HG02571 (cell line): Measurements from ENCODE around the gene SHFL.

ENCODE experiments used
- ATAC-seq: cut with Tn5 transposase; IDR thresholded peaks from one replicate; pipeline ENCODE4 v1.9.1; 2021; ENCODE audit warnings: mild to moderate bottlenecking, moderate library complexity; ENCODE audit not compliant: unreplicated experiment

SHFL gene

DNA sequence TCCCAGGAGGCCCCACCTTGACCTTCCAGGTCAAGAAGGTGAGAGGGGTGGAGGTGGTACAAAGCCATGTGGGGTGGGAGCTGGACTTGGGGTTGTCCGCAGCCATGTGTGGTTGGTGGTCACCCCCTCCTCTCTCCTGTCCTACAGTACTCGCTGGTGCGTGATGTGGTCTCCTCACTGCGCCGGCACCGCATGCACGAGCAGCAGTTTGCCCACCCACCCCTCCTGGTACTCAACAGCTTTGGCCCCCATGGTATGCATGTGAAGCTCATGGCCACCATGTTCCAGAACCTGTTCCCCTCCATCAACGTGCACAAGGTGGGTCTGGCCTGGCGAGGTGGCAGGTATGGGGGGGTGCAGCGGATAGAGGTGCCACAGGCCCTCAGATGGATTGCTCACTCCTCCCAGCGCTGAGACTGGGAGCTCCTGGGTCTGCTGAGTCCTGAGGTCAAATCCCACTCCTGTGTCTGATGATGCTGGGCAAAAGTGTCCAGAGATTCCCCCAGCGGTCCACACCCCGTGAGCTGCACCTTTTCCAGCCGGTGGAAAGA lies 21.8 kb downstream of the SHFL start:
- no peak for ATAC-seq

DNA sequence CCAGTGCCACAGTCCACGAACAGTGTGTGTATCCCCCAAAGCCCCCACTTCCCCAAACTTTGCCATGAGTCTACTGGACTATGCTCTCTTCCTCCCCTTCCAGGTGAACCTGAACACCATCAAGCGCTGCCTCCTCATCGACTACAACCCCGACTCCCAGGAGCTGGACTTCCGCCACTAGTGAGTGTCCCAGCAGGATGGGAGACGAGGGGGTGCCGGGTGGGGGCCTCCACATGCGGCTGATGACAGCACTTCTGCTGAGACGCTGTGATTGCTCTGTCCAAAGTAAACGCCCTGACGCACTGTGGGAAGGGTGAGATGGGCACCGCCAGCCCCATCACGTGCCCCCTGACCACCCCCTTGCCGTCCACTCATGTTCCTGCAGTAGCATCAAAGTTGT lies 23.4 kb downstream of the SHFL start:
- no peak for ATAC-seq

DNA sequence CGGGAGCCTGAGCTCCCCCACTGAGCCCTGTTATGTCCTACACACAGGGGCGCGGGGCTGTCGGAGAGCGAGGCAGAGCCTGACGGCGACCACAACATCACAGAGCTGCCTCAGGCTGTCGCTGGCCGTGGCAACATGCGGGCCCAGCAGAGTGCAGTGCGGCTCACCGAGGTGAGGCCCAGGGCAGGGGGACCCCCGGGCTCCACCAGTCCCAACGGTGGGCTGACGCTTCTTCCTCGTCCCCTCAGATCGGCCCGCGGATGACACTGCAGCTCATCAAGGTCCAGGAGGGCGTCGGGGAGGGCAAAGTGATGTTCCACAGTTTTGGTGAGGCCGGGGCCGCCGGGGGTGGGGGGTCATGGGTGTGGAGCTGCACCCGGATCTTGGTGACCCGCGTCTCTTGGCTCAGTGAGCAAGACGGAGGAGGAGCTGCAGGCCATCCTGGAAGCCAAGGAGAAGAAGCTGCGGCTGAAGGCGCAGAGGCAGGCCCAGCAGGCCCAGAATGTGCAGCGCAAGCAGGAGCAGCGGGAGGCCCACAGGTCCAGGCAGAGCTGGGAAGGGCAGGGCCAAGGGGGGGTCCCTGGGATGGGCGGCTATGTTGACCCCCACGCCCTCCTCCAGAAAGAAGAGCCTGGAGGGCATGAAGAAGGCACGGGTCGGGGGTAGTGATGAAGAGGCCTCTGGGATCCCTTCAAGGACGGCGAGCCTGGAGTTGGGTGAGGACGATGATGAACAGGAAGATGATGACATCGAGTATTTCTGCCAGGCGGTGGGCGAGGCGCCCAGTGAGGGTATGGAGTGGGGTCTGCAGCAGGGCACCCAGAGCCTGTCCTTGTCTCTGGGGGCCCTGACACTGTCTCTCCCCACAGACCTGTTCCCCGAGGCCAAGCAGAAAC lies 24.2 kb downstream of the SHFL start:
- ATAC-seq: no peak

DNA sequence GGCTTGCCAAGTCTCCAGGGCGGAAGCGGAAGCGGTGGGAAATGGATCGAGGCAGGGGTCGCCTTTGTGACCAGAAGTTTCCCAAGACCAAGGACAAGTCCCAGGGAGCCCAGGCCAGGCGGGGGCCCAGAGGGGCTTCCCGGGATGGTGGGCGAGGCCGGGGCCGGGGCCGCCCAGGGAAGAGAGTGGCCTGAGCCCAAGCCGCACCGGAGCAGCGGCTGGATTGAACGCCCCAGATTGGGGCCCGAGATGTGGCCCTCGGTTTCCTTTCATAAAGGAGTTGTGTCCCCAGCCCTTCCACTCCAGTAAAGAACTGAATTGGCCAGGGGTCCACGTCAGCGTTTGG lies 24.8 kb downstream of the SHFL start:
- no peak for ATAC-seq

DNA sequence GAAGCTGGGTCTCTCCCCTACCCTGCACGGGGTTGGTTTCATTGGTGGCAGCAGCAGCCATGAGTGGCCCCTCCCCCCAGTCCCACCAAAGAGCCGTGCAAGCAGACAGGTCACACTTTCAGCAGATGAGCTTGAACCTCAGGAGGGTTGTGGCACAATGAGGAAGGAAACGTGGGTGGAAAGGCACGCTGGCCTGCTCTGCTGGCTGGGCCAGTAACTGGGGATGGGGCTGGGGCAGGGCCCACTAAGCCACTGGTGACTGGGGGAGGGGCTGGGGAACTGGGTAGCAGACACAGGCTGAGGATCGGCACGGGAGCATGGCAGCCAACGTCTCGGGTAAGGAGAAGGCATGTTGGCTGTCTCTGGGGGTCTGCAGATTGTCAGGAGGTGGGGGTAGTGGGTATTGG lies 25.3 kb downstream of the SHFL start, which contains the start of gene P2RY11:
Gene P2RY11 (plus strand): TSS at position 289 of the 407 bp plus-strand sequence. CDS start 29 bp downstream, at position 318.
- ATAC-seq: no peak

DNA sequence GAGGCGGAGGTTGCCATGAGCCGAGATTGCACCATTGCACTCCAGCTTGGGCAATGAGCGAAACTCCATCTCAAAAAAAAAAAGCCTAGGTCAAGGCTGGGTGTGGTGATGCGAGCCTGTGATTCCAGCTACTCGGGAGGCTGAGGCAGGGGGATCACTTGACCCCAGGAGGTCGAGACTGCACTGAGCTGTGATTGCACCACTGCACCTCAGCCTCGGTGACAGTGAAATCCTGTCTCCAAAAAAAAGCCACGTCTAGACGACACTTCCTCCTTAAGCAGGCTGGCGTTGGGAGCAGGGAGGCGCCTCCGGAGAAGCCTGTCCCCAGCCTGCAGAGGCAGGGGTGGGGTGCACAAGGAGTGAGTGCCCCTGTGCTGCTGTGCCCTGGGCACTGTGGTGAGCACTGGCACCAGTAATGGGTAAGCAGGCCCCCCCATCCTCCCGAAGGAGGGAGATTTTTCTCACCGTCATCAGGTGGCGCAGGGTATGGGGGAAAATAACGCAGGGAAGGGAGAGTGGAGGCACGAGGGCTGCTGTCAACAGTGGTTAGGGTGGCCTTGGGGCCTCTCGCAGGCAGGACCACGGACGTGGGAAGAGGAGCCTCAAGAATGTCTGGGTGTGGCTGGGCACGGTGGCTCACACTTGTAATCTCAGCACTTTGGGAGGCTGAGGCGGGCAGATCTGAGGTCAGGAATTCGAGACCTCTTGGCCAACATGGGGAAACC lies 26.1 kb downstream of the SHFL start:
- ATAC-seq: no peak

DNA sequence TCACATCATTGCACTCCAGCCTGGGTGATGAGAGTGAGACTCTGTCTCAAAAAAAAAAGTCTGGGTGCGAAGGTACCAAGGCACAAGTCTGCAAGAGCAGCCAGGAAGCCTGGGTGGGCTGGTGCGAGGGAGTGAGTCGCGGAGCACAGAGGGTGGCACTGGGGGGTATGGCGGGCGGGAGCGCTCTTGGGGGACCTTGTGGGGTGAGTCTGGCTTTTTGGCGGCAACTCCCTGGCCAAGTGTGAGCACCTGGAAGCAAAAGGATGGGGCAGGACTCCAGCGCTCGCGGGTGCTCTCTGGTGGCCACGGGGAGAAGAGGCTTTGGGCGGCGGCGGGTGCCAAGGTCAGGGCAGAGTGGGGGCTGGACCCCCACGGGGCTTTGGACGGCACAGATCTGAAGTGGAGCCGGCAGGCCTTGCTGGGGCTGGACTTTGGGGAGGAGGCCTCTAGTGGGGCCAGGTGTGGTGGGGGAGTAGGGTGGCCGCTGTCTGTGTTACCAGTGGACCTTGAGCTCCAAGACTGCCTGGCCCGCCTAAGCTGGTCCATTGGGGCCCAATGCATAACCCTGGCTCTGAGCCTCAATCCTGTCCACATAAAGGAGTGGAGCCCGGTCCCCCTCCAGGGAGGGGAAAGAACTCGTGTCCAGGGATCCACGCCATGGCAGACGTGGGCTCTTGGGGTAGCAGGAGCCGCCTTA lies 26.9 kb downstream of the SHFL start:
- no peak for ATAC-seq

DNA sequence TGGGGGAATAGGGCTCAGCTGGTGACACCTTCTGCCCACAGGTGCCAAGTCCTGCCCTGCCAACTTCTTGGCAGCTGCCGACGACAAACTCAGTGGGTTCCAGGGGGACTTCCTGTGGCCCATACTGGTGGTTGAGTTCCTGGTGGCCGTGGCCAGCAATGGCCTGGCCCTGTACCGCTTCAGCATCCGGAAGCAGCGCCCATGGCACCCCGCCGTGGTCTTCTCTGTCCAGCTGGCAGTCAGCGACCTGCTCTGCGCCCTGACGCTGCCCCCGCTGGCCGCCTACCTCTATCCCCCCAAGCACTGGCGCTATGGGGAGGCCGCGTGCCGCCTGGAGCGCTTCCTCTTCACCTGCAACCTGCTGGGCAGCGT lies 27.5 kb downstream of the SHFL start:
- no peak for ATAC-seq

DNA sequence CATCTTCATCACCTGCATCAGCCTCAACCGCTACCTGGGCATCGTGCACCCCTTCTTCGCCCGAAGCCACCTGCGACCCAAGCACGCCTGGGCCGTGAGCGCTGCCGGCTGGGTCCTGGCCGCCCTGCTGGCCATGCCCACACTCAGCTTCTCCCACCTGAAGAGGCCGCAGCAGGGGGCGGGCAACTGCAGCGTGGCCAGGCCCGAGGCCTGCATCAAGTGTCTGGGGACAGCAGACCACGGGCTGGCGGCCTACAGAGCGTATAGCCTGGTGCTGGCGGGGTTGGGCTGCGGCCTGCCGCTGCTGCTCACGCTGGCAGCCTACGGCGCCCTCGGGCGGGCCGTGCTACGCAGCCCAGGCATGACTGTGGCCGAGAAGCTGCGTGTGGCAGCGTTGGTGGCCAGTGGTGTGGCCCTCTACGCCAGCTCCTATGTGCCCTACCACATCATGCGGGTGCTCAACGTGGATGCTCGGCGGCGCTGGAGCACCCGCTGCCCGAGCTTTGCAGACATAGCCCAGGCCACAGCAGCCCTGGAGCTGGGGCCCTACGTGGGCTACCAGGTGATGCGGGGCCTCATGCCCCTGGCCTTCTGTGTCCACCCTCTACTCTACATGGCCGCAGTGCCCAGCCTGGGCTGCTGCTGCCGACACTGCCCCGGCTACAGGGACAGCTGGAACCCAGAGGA lies 28.0 kb downstream of the SHFL start:
- no peak for ATAC-seq

DNA sequence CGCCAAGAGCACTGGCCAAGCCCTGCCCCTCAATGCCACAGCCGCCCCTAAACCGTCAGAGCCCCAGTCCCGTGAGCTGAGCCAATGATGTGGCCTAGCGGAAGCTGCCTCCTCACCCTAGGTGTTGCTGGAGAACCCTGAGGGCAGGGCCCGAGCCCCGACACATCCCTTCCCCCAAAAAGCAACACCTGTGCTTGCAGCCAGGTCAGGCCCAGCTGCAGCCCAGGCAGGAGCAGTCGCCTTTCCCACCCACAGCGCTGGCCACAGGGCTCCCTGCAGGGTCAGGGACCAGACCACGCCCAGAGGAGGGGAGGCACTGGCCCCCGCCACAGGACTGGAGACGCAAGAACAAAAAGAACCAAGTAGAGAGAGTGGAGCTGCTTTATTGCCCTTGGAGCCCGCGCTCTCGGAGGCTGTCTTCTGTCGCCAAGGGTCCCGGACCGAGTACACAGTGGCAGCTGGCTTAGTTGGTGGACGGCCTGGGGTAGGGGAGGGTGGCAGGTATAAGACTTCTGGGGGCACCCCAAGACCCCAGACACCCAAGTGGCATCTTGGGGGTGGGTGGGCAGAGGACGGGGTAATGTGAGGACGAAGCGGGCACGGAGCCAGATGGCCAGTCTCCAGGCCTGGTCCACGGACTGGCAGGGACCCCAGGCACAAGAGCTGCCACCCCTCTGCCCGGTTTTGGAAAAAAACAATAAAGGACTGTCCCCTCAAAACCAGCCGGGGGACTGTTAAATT lies 28.7 kb downstream of the SHFL start:
- ATAC-seq: no peak

DNA sequence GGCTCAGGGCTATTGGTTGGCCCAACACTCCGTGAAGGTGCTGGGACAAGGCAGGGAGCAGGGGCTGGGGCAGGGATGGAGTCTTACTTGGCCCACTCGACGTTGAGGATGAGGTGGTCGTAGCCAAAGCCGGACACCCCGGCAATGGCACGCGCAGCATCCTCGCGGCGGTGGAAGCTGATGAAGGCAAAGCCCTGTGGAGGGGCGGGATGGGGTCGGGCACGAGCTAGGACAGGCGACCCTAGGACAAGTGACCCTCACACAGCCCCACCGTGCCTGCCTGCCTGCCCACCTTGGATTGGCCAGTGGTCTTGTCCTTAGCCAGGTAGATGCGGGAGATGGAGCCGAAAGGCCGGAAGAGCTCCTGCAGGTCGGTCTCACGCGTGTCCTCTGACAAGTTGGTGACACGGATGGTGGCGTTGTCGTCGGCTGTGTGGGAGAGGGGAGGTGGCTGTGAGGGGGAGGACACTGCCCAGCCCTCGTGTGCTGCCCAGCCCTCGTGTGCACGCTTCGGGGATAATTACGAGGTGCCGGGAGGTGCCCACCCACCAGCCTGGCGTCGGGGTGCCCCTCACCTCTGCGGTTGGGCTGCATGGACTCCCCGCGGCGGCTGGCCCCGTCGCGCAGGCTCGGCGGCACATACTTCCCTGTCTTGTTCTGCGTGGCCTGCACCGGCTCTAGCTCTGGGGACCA lies 29.4 kb downstream of the SHFL start:
- no peak for ATAC-seq

DNA sequence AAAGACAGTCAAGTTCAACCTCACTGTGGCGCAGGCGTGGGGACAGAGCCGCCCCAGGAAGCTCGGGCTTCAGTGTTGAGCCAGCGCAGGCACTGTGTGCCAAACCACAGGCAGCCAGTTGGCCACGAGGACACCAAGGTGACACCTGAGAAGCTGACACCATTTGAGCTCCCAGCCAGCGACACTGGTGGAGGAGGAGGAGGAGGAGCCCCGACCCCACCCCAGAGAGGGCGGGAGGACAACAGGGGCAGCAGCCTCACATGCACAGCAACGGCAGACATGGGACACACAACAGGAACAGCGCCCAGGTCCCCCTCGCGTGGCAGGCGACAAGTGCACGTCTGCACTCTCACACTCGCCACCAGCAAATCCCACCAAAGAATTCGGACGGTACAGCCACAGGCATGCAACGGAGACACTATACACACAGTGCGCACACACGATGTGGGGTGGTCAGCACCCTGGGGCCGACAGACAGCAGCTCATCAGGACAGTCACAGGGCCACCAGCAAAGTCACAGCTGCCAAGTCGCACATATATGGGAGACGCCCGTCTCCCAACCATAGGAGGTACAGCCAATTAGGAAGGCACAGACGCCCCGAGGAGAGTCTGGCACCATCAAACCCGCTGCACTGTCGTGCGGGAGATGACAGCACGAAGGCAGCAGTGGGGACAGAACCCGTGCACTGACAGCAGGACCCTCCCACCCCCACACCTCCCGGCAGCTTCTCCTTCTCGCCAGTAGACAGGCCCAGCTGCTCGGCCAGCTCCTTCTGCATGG lies 30.2 kb downstream of the SHFL start:
- ATAC-seq: no peak

DNA sequence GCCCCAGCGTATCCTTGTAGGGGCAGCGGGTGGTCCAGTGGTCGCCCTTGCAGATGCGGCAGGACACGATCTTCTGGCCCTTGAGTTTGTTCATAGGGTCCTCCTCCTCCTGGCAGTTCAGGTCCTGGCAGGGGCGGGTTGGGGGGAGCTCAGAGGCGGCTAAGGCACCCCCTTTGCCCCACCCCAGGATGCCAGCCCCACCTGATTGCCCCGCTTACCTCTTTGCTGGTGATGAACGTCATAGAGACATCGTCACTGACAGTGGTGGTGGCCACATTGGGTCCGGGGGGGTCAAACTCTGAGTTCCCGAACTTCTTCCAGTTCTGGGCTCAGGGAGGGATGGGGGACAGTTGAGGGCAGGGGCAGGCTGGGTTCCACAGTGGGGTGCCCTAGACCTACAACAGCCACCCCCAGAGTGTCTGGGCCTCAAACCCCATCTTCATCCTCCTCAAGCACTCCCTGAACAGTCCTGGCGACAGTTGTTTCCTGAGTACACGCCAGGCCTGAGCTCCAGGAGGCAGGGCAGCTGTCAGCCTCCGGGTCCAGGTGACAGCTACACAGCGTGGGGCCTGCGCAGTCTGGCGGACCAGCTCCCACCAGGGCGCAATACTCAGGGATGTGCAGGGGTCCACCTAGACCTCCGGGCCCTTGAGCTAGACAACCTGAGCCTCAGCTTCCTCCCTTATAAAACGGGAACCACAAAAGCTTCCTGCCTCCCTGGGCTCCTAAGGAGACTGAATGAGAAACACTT lies 30.9 kb downstream of the SHFL start:
- ATAC-seq: no peak

DNA sequence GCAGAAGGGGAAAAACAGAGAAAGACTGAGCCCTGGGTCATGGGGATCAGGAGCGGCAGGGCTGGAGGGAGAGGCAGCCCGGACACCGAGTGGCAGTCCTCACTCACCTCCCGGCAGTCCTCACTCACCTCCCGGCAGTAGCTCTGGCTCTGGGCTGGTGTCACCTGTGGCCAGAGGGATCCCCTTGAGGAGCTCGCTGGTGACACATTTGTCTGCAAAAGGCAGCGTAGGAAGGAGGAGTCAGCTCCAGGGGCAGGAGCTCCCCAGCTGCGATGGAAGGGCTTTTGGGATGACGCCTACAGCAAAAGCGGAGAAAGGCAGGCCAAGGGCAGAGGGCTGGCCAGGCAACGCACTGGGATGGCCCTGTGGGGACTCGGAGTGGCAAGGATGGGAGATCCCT lies 32.8 kb downstream of the SHFL start:
- no peak for ATAC-seq

DNA sequence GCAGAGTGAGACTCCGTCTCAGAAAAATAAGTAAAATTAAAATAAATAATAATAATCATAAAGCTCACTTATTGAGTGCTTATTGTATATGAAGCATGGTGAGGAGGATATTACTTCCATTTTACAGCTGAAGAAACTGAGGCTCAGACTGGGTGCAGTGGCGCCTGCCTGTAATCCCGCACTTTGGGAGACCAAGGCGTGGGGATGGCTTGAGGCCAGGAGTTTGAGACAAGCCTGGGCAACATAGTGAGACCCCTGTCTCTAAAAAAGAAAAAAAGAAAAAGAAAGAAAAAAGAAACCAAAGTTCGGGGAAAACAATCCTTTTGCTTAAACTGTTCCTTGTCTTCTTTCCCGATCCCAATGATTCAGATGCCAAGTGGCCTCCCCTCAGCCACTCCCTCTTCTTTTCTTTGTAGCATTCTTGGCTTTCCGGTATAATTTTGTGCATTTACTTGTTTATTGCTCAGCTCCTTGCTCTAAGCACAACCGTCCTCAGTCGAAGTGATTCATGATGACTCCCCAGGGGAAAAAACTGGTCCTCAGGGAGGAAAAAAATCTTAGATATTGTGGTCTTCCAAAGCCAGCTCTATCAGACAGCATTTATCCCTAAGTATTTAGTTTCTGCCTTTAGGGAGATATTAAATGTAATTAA lies 34.5 kb downstream of the SHFL start:
- no peak for ATAC-seq

DNA sequence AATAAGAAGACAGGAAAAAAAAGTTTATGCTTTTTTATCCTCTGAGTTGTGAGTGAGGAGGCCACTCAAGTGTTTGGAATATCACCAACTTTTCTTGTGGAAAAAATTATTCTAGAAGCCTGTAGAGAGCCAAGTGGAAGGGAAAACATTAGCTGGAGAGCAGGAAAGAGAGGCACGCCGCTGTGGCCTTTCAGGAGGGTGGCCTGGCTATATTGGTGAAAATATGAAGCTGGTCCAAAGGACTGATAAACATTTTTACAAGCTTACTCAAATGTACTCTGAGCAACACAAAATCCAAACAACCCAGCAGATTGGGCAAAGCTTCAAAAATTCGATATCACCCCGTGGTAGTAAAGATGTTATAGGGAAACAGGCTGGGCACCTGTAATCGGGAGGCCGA lies 35.9 kb downstream of the SHFL start:
- ATAC-seq: no peak

DNA sequence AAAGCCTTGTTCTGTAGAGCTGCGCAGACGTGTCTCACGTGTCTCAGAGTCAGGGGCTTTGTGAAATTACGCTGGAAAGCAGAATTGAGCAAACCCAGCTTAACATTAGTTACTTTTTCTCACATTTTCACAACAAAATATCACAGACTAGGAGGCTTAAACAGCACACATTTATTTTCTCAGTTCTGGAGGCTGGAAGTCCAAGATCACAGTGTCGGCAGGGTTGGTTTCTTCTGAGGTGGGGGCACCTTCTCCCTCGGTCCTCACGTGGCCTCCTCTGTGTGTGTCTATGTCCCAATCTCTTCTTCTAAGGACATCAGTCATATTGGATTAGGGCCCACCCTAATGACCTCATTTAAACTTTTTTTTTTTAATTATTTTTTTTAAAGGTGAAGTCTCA lies 38.3 kb downstream of the SHFL start:
- no peak for ATAC-seq

DNA sequence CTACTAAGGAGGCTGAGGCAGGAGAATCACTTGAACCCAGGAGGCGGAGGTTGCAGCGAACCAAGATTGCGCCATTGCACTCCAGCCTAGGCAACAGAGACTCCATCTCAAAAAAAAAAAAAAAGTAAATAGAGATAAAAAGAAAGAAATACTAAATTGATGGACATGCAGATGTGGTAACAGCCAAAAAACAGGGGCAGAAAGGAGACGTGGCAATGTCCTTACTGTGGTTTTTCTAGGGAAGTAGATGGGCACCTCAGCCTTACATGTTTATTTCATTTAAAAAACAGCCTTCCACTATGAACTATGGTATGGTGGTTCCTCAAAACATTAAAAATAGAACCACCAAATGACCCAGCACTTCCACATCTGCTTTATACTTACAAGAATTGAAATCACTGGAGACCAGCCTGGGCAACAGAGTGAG lies 40.1 kb downstream of the SHFL start:
- ATAC-seq: no peak
